Activated CD4-positive, alpha-beta T cell treated with anti-CD3 and anti-CD28 coated beads, Interleukin-2, amount 50 U/mL, for 48 hours (primary cell): ENCODE results near the gene ACTL10.
"Not testable (repeated sequence)": the region's sequence is repeated elsewhere in the genome, so short reads cannot be mapped to it uniquely, and the experiment has no call there.

Experiments
- DNase-seq, 2 experiments: peaks; one replicate each; pipeline ENCODE4 v3.0.0-alpha.2; 2020

ACTL10 gene

GRCh38 chr20:33697129-33697528 is 30.4 kb downstream of the ACTL10 start:
- DNase-seq: no peak

GRCh38 chr20:33698966-33699365 is 32.2 kb downstream of the ACTL10 start:
- not testable (repeated sequence) for DNase-seq

- DNase-seq: not testable (repeated sequence)
These were observed 34.1 kb downstream of the ACTL10 start for GRCh38 chr20:33700696-33701441.

GRCh38 chr20:33701629-33702450 is 35.1 kb downstream of the ACTL10 start:
- DNase-seq: no peak

GRCh38 chr20:33702861-33703260 is 36.1 kb downstream of the ACTL10 start:
- no peak for DNase-seq

- no peak for DNase-seq
These were observed 36.9 kb downstream of the ACTL10 start for GRCh38 chr20:33703498-33704137.

- no peak for DNase-seq
These were observed 37.6 kb downstream of the ACTL10 start for GRCh38 chr20:33704197-33704924.

- DNase-seq: no peak
These were observed 40.9 kb downstream of the ACTL10 start for GRCh38 chr20:33707668-33708067.

GRCh38 chr20:33709398-33709797 is 42.7 kb downstream of the ACTL10 start:
- DNase-seq: peak in 1 of 2 experiments; percentile 21

GRCh38 chr20:33709905-33710541 is 43.3 kb downstream of the ACTL10 start:
- DNase-seq: no peak

GRCh38 chr20:33710681-33711445 is 44.1 kb downstream of the ACTL10 start:
- DNase-seq: no peak

- no peak for DNase-seq
These were observed 44.6 kb downstream of the ACTL10 start for GRCh38 chr20:33711446-33711738.

GRCh38 chr20:33713865-33714367 is 47.2 kb downstream of the ACTL10 start:
- DNase-seq: no peak

GRCh38 chr20:33716498-33716897 is 49.8 kb downstream of the ACTL10 start:
- DNase-seq: no peak
